HepG2 (cell line): ENCODE measurements around the gene LYRM1. TPM values are rescaled to one million over a fixed set of nuclear protein-coding genes. Genes with fewer than 3 reads are reported as not detected.

Experiments
- ARID4A ChIP-seq: sonication (generic); formaldehyde crosslinking; IDR thresholded peaks from 2 replicates; pipeline ENCODE4 v1.5.0; 2020; ENCODE audit warnings: mild to moderate bottlenecking, missing genetic modification reagents, borderline replicate concordance
- ARID5B ChIP-seq: IDR thresholded peaks from 2 replicates; pipeline ENCODE4 v1.4.0; 2020; ENCODE audit warnings: mild to moderate bottlenecking, missing genetic modification reagents
- CBFB ChIP-seq: sonication (generic); formaldehyde crosslinking; IDR thresholded peaks from 2 replicates; pipeline ENCODE4 v1.4.0; 2020; ENCODE audit warnings: missing genetic modification reagents
- GTF2F1 ChIP-seq: fragments of 150-350 bp; IDR thresholded peaks from 2 replicates; pipeline ENCODE4 v1.6.1; 2014; ENCODE audit warnings: low read length
- HCFC1 ChIP-seq: fragments of 150-350 bp; IDR thresholded peaks from 2 replicates; pipeline ENCODE4 v1.6.1; 2014; ENCODE audit warnings: low read depth, low read length
- IRF1 ChIP-seq: sonication (generic); formaldehyde crosslinking; IDR thresholded peaks from 2 replicates; pipeline ENCODE4 v1.4.0; 2020; ENCODE audit warnings: low read depth, mild to moderate bottlenecking, missing genetic modification reagents
- IRF9 ChIP-seq: sonication (generic); formaldehyde crosslinking; IDR thresholded peaks from 2 replicates; pipeline ENCODE4 v1.8.0; 2022; ENCODE audit warnings: missing genetic modification reagents, mild to moderate bottlenecking, borderline replicate concordance
- SKI ChIP-seq: fragments of 450-650 bp; IDR thresholded peaks from one replicate; pipeline ENCODE4 v1.6.1; 2018; ENCODE audit warnings: mild to moderate bottlenecking; ENCODE audit not compliant: partially characterized antibody
- SRSF1 ChIP-seq: fragments of 200-400 bp; formaldehyde crosslinking; optimal IDR thresholded peaks from 2 replicates; pipeline ENCODE3; 2017; ENCODE audit warnings: mild to moderate bottlenecking, low read depth, low read length, moderate library complexity
- WIZ ChIP-seq: sonication (generic); formaldehyde crosslinking; IDR thresholded peaks from 2 replicates; pipeline ENCODE4 v1.5.1; 2020; ENCODE audit warnings: mild to moderate bottlenecking, missing genetic modification reagents
- ZBTB21 ChIP-seq: sonication (generic); formaldehyde crosslinking; IDR thresholded peaks from 2 replicates; pipeline ENCODE4 v1.4.0; 2020; ENCODE audit warnings: missing genetic modification reagents
- ZBTB39 ChIP-seq: sonication (generic); formaldehyde crosslinking; IDR thresholded peaks from 2 replicates; pipeline ENCODE4 v1.5.0; 2020; ENCODE audit warnings: missing genetic modification reagents
- ZBTB44 ChIP-seq: sonication (generic); formaldehyde crosslinking; IDR thresholded peaks from 2 replicates; pipeline ENCODE4 v1.4.0; 2020; ENCODE audit warnings: missing genetic modification reagents
- ZNF160 ChIP-seq: sonication (generic); formaldehyde crosslinking; IDR thresholded peaks from 2 replicates; pipeline ENCODE4 v1.8.0; 2022; ENCODE audit warnings: mild to moderate bottlenecking, inconsistent platforms, missing genetic modification reagents
- polyA plus RNA-seq, 8 experiments: library from polyadenylated mRNA; depleted of rRNA in 3 of 8; stranded (reverse) in 7 of 8; unstranded in 1 of 8; fragments of >200 nt; fragmentation: Illumina TruSeq in 4 of 8; extraction: Trizol in 4 of 8; gene quantifications; 2 replicates each; pipeline versions ENCODE4 v1.2.1 to v1.2.3, GENCODE V29; 2011 to 2016; ENCODE audit warnings: low read depth in 4 of 8, missing spikeins in 1 of 8, mixed read lengths in 1 of 8; ENCODE audit not compliant: insufficient read depth in 1 of 8
- total RNA-seq, 5 experiments: library from RNA; depleted of rRNA; stranded (reverse); fragments of >200 nt; fragmentation: Illumina TruSeq; extraction: Trizol; gene quantifications; 2 replicates each; pipeline ENCODE4 v1.2.3, GENCODE V29; 2016; ENCODE audit warnings: low read depth in 1 of 5

LYRM1 gene
- total and polyA plus RNA-seq, 2 of the 13 experiments (the other 11 are each of a cell fraction or from before 2014, with no cell fraction given), result 59.2 to 82.6 TPM

- TF ChIP-seq ARID4A (CRISPR knock-in tag), result peak; percentile 91
- no peak; the same call in 1 of the 2 replicates for TF ChIP-seq ARID5B (CRISPR knock-in tag)
- TF ChIP-seq SRSF1, result peak; percentile 92
- peak; percentile 41; the same call in 1 of the 2 replicates for TF ChIP-seq HCFC1
- TF ChIP-seq CBFB, result peak; percentile 83
- peak; percentile 86; the same call in 1 of the 2 replicates for TF ChIP-seq IRF1 (CRISPR knock-in tag)
- peak; percentile 84 for TF ChIP-seq WIZ
- peak; percentile 58 for TF ChIP-seq SKI
- 0 out of 2 replicates have a peak, but pooled peaks have one; percentile 57 for TF ChIP-seq ZBTB39 (CRISPR knock-in tag)
- TF ChIP-seq ZNF160, result peak; percentile 91
- TF ChIP-seq IRF9, result peak; percentile 80; the same call in 1 of the 2 replicates
- TF ChIP-seq GTF2F1, result no peak
- TF ChIP-seq ZBTB44, result no peak
- peak; percentile 98 for TF ChIP-seq ZBTB21 (CRISPR knock-in tag)
Observed at GRCh38 chr16:20900299-20901067, at the start of gene LYRM1, which contains the start of gene DCUN1D3 (continued).
